Natural killer cell (primary cell): ENCODE measurements around the gene RBM6. TPM values are rescaled to one million over a fixed set of nuclear protein-coding genes. Genes with fewer than 3 reads are reported as not detected.

Experiments
- ATAC-seq, 3 donors: fragments of 150-1000 bp in 2 of 3; fragments of 200-7000 bp in 1 of 3; cut with Tn5 transposase; 1 replicate in 1 of 3; 2 replicates in 2 of 3; pipeline ENCODE4 v1.10.0; 2021; ENCODE audit warnings: mild to moderate bottlenecking in 2 of 3, moderate library complexity in 2 of 3
- DNase-seq, 2 donors: peaks; one replicate each; pipeline versions ENCODE4 v3.0.0 to v3.0.0-alpha.2; 2013 to 2021; ENCODE audit warnings: mixed read lengths in 1 of 2
- H3K27ac ChIP-seq: one replicate; pipeline ENCODE4 v1.5.1; 2013; ENCODE audit warnings: mild to moderate bottlenecking, low read length
- H3K27me3 ChIP-seq: one replicate; pipeline ENCODE4 v1.6.1; 2013; ENCODE audit warnings: low read length; ENCODE audit not compliant: control insufficient read depth, insufficient read depth
- H3K36me3 ChIP-seq: one replicate; pipeline ENCODE4 v1.6.1; 2013; ENCODE audit warnings: low read length; ENCODE audit not compliant: control insufficient read depth, insufficient read depth
- H3K4me1 ChIP-seq: one replicate; pipeline ENCODE4 v1.6.1; 2013; ENCODE audit warnings: low read length; ENCODE audit not compliant: control insufficient read depth, insufficient read depth
- H3K4me3 ChIP-seq: one replicate; pipeline ENCODE4 v1.5.1; 2013; ENCODE audit warnings: low read length
- H3K9me3 ChIP-seq: one replicate; pipeline ENCODE4 v1.6.1; 2013; ENCODE audit warnings: low read length; ENCODE audit not compliant: control insufficient read depth, insufficient read depth
- H3K27ac Mint-ChIP-seq, 2 donors: one replicate each; pipeline ENCODE4 v1.8.0; 2022; ENCODE audit warnings: mild to moderate bottlenecking in 2 of 2, mixed read lengths in 2 of 2, moderate library complexity in 1 of 2
- H3K27me3 Mint-ChIP-seq, 2 donors: one replicate each; pipeline ENCODE4 v1.8.0; 2022; ENCODE audit warnings: low read depth in 2 of 2, mixed read lengths in 2 of 2
- H3K36me3 Mint-ChIP-seq: one replicate; pipeline ENCODE4 v1.8.0; 2022; ENCODE audit warnings: mixed read lengths
- H3K4me1 Mint-ChIP-seq, 2 donors: one replicate each; pipeline ENCODE4 v1.8.0; 2022; ENCODE audit warnings: mixed read lengths in 2 of 2
- H3K4me3 Mint-ChIP-seq: one replicate; pipeline ENCODE4 v1.8.0; 2022; ENCODE audit warnings: mild to moderate bottlenecking, moderate library complexity, mixed read lengths
- H3K9me3 Mint-ChIP-seq, 2 donors: one replicate each; pipeline ENCODE4 v1.8.0; 2022; ENCODE audit warnings: mixed read lengths in 2 of 2
- WGBS: methylation state at CpG from one replicate; pipeline ENCODE4 v1.1.7; 2013; ENCODE audit warnings: missing lambda C conversion rate; ENCODE audit not compliant: insufficient coverage; 5-methylcytosine and 5-hydroxymethylcytosine counted together
- intact Hi-C: fragments of 100-400 bp; cut with micrococcal nuclease; formaldehyde crosslinking; loops from one replicate; pipeline ENCODE4 v1.14.2; 2022
- total RNA-seq, 4 donors: library from RNA; stranded (reverse); fragments of 120-200 nt in 1 of 4; gene quantifications; one replicate each; pipeline versions ENCODE4 v1.2.3 to v1.2.4, GENCODE V29; 2013 to 2022
- TF ChIP-seq, protein P1 (sequence below): fragments of 200-600 bp; IDR thresholded peaks from one replicate; pipeline ENCODE4 v1.8.0; 2022; ENCODE audit warnings: antibody characterized with exemption

The RBM6 gene
- total RNA-seq, 3 donors from 2014 or later (not counting 1 experiment from before 2014, with no cell fraction given), result 155 to 193 (median 157) TPM

GRCh38 chr3:49898991-49899390, 41.0 kb upstream of the RBM6 start:
- no peak for ATAC-seq
- H3K4me1 ChIP-seq, result peaks cover 11% of the 10 kb centered on the region
- H3K27me3 ChIP-seq, result no peaks in the 10 kb centered on the region
- no peak overlapping the region for H3K4me3 Mint-ChIP-seq
- TF ChIP-seq, protein P1, sequence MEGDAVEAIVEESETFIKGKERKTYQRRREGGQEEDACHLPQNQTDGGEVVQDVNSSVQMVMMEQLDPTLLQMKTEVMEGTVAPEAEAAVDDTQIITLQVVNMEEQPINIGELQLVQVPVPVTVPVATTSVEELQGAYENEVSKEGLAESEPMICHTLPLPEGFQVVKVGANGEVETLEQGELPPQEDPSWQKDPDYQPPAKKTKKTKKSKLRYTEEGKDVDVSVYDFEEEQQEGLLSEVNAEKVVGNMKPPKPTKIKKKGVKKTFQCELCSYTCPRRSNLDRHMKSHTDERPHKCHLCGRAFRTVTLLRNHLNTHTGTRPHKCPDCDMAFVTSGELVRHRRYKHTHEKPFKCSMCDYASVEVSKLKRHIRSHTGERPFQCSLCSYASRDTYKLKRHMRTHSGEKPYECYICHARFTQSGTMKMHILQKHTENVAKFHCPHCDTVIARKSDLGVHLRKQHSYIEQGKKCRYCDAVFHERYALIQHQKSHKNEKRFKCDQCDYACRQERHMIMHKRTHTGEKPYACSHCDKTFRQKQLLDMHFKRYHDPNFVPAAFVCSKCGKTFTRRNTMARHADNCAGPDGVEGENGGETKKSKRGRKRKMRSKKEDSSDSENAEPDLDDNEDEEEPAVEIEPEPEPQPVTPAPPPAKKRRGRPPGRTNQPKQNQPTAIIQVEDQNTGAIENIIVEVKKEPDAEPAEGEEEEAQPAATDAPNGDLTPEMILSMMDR, result no peak
- H3K36me3 Mint-ChIP-seq, result no peaks in the 10 kb centered on the region
- peaks cover 3 to 8% of the 10 kb centered on the region in 2 donors for H3K4me1 Mint-ChIP-seq
- H3K27me3 Mint-ChIP-seq, result no peaks in the 10 kb centered on the region
- no peak overlapping the region for H3K27ac Mint-ChIP-seq
- no peaks in the 10 kb centered on the region for H3K9me3 ChIP-seq
- no peak overlapping the region for H3K4me3 ChIP-seq
- no peaks in the 10 kb centered on the region for H3K36me3 ChIP-seq
- WGBS, result 88% methylated on average over 6 of the region's 6 CpGs
- no peak for DNase-seq
- intact Hi-C loops, result no loop called here
- no peaks in the 10 kb centered on the region for H3K9me3 Mint-ChIP-seq
- no peak overlapping the region for H3K27ac ChIP-seq

DNA sequence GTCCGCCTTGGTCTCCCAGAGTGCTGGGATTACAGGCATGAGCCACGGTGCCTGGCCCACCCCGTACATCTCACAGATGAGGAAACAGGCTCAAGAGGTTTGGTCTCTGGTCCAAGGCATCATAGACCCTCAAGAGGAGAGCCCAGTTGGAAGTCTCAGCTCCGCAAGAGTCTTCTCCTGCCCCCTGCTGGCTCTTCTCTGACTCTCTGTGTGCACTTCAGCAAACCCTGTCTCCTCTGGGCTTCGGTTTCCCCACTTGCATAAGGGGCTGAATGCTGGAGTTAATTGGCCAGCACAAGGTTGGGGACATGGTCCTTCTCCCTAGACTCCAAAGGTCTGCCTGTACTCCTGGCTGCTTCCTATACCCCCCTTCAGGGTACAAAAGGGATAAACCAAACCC, 40.1 kb upstream of the RBM6 start:
- Mint-ChIP-seq H3K27ac (no peak overlapping the region), H3K27me3 (no peaks in the 10 kb centered on the region)

GRCh38 chr3:49900491-49901153, 39.3 kb upstream of the RBM6 start:
- TF ChIP-seq, protein P1, result no peak
- H3K36me3 ChIP-seq, result no peaks in the 10 kb centered on the region
- DNase-seq, result no peak
- Mint-ChIP-seq H3K27me3 (no peaks in the 10 kb centered on the region), H3K36me3 (no peaks in the 10 kb centered on the region), H3K27ac (no peak overlapping the region), H3K9me3 (no peaks in the 10 kb centered on the region), H3K4me3 (peak overlapping the region; percentile 9), H3K4me1 (peaks cover 6 to 15% of the 10 kb centered on the region in 2 donors)
- no peak for ATAC-seq
- H3K9me3 ChIP-seq, result no peaks in the 10 kb centered on the region
- WGBS, result 82% methylated on average over 8 of the region's 8 CpGs
- no peak overlapping the region for H3K4me3 ChIP-seq
- no peaks in the 10 kb centered on the region for H3K27me3 ChIP-seq
- H3K4me1 ChIP-seq, result peaks cover 24% of the 10 kb centered on the region
- intact Hi-C loops, result no loop called here
- no peak overlapping the region for H3K27ac ChIP-seq

More for the DNA sequence above, 40.1 kb upstream of the RBM6 start:
- intact Hi-C loops, result no loop called here
- Histone ChIP-seq H3K27ac (no peak overlapping the region), H3K4me3 (no peak overlapping the region), H3K9me3 (no peaks in the 10 kb centered on the region), H3K36me3 (no peaks in the 10 kb centered on the region), H3K27me3 (no peaks in the 10 kb centered on the region), H3K4me1 (peaks cover 19% of the 10 kb centered on the region)
- TF ChIP-seq, protein P1, result no peak
- Mint-ChIP-seq H3K4me1 (peaks cover 6 to 11% of the 10 kb centered on the region in 2 donors), H3K4me3 (no peak overlapping the region), H3K9me3 (no peaks in the 10 kb centered on the region), H3K36me3 (no peaks in the 10 kb centered on the region)
- 73% methylated on average over 5 of the region's 5 CpGs for WGBS
- DNase-seq (no peak), ATAC-seq (no peak)
